GM21529 (cell line): ENCODE data around the gene ADCY10.

Experiments
- ATAC-seq: cut with Tn5 transposase; IDR thresholded peaks from one replicate; pipeline ENCODE4 v1.9.1; 2021; ENCODE audit not compliant: unreplicated experiment

The ADCY10 gene

GRCh38 chr1:167928457-167928852 is 14.5 kb upstream of the ADCY10 start:
- no peak for ATAC-seq

DNA sequence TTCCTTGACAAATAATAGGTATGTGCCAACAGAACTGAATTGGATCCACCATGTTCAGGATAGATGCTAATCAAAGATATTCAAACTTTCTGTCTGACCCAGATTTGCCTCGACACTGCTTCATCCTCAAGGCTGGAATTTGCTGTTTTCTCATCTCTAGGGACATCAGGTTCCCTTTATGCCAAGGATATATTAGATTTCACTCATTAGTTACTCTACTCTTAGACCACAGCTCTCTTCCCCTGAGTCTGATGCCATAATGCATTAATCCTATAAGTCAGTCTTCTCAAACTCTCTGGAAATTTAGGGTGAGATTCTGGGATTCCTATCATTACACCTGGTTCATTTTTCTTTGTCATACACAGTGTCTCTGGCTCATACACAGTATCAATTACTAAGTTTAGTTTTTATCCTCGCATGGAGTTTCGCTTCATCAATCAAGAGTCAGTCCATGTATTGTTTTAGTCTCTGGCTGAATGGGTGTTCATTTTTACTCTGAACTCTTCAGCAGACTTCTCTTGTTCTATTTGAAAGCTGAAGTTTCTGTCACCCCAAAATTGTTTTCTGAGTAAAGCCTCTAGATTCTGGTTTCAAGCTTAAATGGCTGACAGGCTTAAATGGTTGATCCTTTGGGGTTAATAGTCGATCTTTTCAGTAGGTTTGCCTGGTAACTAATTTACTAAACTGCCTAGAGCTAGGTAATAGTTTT is 13.3 kb upstream of the ADCY10 start:
- peak; percentile 42 for ATAC-seq

DNA sequence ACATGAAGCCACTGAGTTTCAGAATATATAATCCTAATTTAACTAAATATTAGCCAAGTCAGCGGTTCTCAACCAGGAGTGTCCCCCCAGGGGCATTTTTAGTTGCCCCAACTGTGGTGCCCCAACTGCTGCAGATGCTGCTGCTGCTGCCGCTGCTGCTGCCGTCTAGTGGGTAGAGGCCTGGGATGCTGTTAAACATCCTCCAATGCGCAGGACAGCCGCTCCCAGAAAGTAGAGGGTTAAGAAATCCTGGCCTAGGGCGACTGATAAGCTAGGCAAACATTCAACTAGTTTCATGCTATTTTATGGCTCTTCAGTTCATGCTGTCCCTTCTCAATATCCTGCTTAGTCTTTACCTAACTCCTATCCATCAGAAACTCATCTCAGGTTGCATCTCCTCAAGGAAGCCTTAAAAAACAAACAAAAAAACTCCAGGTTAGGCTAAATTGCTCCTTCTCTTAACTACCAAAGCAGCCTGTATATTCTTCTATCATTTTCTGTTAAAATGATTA is 12.6 kb upstream of the ADCY10 start:
- no peak for ATAC-seq

DNA sequence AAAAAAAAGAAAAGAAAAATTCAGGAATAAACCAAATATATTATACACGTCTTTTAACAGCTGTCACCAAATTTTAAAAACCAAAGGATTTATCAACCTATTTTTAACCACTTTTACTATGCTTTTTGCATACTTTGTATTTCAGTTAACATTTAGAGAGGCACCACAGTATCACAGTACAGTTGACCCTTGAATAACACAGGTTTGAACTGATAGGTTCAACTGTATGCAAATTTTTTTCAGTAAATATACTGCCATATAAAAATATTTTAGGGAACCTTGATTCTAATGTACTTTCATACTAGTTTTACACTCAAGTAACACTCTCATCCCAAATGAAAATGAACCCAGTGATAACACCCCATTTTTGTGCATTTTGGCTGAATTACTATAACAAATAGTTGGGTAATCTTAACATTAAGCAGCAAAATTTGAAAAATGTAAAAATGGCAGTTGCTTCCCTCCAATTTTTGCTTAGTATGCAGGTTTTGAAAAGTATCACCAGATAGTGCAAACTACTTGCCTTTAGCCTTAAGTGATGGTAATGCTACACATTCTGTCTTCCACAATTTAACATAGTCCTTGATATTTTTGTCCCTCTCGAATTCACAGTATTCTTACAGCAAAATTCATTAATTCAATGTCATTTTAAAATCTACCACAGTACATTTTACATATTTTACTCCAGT is 10.8 kb upstream of the ADCY10 start:
- ATAC-seq = no peak

- no peak for ATAC-seq
Measured at GRCh38 chr1:167924102-167924501, 10.2 kb upstream of the ADCY10 start.

GRCh38 chr1:167923324-167924056 is 9.6 kb upstream of the ADCY10 start:
- ATAC-seq = no peak

- no peak for ATAC-seq
Measured at GRCh38 chr1:167922611-167923074, 8.7 kb upstream of the ADCY10 start.

DNA sequence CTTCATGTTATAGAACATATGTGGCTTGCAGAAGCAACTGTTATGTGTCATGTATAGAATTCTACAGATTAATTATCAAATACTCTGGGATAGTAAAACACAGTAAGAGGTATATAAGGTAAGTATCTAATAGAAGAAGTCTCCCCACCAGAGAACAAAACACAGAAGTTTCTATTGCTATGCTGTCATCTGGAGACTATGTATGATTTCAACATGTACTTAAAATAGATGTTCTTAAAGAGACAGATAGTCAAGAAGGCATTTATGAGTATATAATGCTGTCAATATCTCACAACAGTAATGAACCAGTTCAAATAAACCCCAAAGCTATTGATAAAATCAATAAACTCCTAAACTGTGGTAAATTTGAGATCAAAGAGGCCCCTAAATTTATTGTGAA is 8.1 kb upstream of the ADCY10 start:
- ATAC-seq = no peak

- ATAC-seq = no peak
Measured at GRCh38 chr1:167916766-167917511, 3.0 kb upstream of the ADCY10 start.

- no peak for ATAC-seq
Measured at GRCh38 chr1:167915569-167915968, 1.6 kb upstream of the ADCY10 start.

DNA sequence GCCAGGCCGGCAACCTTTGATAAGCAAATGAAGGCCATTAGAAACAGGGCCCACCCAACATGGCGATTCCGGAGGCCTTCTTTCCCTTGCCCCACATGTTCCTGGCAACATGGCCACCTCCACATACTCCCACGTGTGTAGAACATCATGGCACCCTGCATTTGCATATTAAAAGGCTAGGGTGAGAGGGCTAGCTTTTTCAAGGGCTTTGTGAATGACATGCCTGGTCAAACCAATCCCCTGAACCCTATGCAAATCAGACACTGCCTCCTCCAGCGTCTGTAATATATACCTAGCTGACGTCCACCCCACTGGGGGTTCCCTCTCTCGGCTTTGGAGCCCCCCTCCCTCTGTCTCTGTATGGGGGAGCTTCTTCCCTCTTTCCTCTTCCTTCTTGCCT is 1.6 kb downstream of the ADCY10 start:
- ATAC-seq = no peak

DNA sequence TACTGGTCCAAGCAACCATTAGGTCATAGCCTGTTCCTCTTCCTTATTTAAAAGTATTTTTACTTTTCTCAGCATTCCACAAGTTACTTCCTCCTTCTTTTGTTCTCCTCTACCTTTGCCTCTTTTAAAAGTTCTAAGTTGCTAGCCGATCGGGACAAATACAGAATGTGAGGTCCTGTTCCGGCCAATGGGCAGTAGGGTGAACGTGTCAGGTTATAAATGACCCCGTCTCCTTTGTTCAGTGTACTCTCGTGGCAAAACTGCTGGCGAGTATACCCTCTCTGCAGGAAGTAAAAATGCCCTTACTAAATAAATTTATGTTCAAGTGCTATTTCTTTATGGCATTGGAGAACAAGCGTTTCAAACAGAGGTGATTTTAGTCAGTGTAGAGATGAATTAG is 2.5 kb downstream of the ADCY10 start:
- no peak for ATAC-seq

GRCh38 chr1:167910530-167910929 is 3.4 kb downstream of the ADCY10 start:
- ATAC-seq = no peak

- no peak for ATAC-seq
Measured at GRCh38 chr1:167909691-167910180, 4.2 kb downstream of the ADCY10 start.

DNA sequence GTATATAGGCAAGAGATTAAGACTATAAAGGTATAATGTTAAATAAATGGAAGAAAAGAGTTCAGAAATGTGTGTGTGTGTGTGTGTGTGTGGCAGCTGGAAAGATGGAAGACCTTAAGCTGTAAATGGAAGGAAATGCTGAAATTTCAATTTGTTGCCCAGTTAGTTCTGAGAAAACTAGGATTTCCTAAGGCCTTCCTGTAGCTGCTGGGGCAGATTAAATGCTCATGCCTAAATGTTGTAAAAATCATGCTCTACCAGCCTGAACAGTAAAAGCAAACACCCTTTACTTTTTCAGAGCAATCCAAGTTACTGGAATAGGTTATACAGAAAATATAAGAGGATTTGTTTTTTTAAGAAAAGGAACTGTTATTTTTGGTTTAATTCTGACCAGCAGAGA is 8.3 kb downstream of the ADCY10 start:
- no peak for ATAC-seq

- no peak for ATAC-seq
Measured at GRCh38 chr1:167905182-167905581, 8.8 kb downstream of the ADCY10 start.

GRCh38 chr1:167904652-167905130 is 9.2 kb downstream of the ADCY10 start:
- ATAC-seq = no peak

DNA sequence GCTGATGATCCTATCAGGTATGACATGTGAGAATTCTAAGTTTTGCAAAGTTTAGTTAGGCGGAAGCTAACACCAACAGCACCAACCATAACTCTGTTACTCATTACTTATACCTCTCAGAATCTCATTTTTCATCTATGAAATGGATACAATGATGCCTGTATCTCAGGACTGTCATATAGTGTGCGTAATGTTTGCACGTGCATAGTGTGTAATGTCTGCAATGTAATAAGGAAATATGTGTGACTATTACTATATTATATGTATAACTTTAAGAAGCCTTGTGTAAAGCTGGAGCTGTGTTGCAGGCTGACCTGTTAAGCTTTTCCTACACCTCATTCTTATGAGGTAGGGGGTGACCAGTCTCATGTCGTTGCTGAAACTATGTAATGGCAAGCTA is 13.0 kb downstream of the ADCY10 start:
- ATAC-seq = no peak

GRCh38 chr1:167899253-167899681 is 14.7 kb downstream of the ADCY10 start:
- peak; percentile 94 for ATAC-seq

DNA sequence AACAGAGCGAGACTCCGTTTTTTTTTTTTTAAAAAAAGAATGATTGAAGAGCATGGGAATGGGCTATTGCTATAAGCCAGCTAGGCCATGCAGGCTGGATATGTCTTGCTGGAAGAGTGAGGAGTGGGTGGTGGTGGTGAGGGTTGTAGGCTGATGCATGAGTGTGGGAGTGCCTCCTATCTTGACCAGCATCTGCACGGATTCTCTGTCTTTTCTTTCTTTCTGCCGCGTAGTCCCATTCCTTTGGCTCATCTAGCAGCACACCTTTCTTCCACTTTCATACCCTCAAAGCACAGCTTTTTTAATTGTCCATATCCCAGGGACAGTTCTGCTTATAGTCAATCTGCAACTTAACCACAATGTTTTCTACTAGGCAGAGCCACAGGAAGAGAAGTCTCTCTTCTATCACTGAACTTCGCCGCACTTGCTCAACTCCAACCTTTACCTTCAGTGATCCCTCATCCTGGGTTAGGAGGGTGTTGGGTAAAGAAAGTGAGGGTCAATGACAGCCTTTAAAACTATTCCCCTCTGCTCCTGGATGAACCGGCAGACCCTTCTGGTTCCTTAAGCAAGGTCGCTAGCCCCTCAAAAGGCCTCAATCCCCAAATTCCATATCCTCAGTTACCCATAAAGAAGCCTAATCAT is 15.2 kb downstream of the ADCY10 start:
- ATAC-seq = no peak
